GM12878 (cell line): ENCODE measurements around the gene MTHFS. TPM values are rescaled to one million over a fixed set of nuclear protein-coding genes. Genes with fewer than 3 reads are reported as not detected.

ENCODE experiments used
- ATAC-seq: fragments of 200-7000 bp; cut with Tn5 transposase; 3 replicates; pipeline ENCODE4 v1.9.1; 2020; ENCODE audit warnings: mild to moderate bottlenecking, moderate library complexity
- BruUV-seq: library from RNA; stranded (reverse); fragments of 400-500 nt; replicated peaks from 2 replicates; lab custom pipeline; 2021; lab: Mats Ljungman, UMichigan
- CTCF ChIA-PET: fragments of 300-600 bp; sonication (Branson Sonifier 250); formaldehyde crosslinking; extraction: SDS; loops from one replicate; lab custom pipeline; 2021; ENCODE audit warnings: inconsistent platforms; lab: Yijun Ruan, JAX
- POLR2A ChIA-PET: fragments of 350-600 bp; formaldehyde crosslinking; extraction: SDS; loops from one replicate; lab custom pipeline; 2021; ENCODE audit warnings: inconsistent platforms; lab: Charles Lee
- RAD21 ChIA-PET: fragments of 300-600 bp; sonication (Branson Sonifier 250); formaldehyde crosslinking; loops from one replicate; lab custom pipeline; 2023; ENCODE audit warnings: antibody characterized with exemption; ENCODE audit not compliant: unreplicated experiment; lab: Charles Lee
- SMC1A ChIA-PET: fragments of 300-600 bp; sonication (Branson Sonifier 250); formaldehyde crosslinking; loops from one replicate; lab custom pipeline; 2023; ENCODE audit not compliant: unreplicated experiment, uncharacterized antibody; lab: Charles Lee
- DNase-seq: peaks from one replicate; pipeline ENCODE4 v3.0.0-alpha.2; 2011; ENCODE audit warnings: low read depth, low spot score
- FAIRE-seq: peaks from 3 replicates; lab custom pipeline; 2011; peaks lifted over from hg19 to GRCh38; lab: Jason Lieb, UNC
- H2AFZ ChIP-seq: 2 replicates; pipeline ENCODE4 v1.6.0; 2011; ENCODE audit warnings: low read depth, low read length, control low read depth; ENCODE audit not compliant: control insufficient read depth
- H3K27ac ChIP-seq: 2 replicates; pipeline ENCODE4 v1.5.1; 2011; ENCODE audit warnings: control low read depth; ENCODE audit not compliant: control insufficient read depth, insufficient read depth
- H3K27me3 ChIP-seq, 2 experiments: replicated peaks in 1 of 2; 2 replicates each; pipeline versions ENCODE4 v1.6.0 to v1.6.1; 2011; ENCODE audit warnings: low read length in 1 of 2; ENCODE audit not compliant: control insufficient read depth in 2 of 2, insufficient read depth in 2 of 2
- H3K36me3 ChIP-seq, 2 experiments: 2 replicates each; pipeline ENCODE4 v1.5.1; 2011; ENCODE audit warnings: low read length in 1 of 2; ENCODE audit not compliant: control insufficient read depth in 2 of 2, insufficient read depth in 2 of 2
- H3K4me1 ChIP-seq: 2 replicates; pipeline ENCODE4 v1.6.1; 2011; ENCODE audit warnings: mild to moderate bottlenecking, low read length, moderate library complexity, mixed read lengths; ENCODE audit not compliant: control insufficient read depth, insufficient read depth
- H3K4me2 ChIP-seq: 2 replicates; pipeline ENCODE4 v1.6.0; 2011; ENCODE audit warnings: control low read depth; ENCODE audit not compliant: control insufficient read depth, insufficient read depth
- H3K4me3 ChIP-seq: fragments of 200-600 bp; sonication (generic); 2 replicates; pipeline ENCODE4 v1.5.1; 2016
- H3K79me2 ChIP-seq: 2 replicates; pipeline ENCODE4 v1.6.0; 2011; ENCODE audit warnings: low read length; ENCODE audit not compliant: control insufficient read depth, insufficient read depth
- H3K9ac ChIP-seq: 2 replicates; pipeline ENCODE4 v1.8.0; 2011; ENCODE audit warnings: low read length, control low read depth, mixed read lengths; ENCODE audit not compliant: control insufficient read depth, insufficient read depth
- H3K9me3 ChIP-seq: replicated peaks from 3 replicates; pipeline ENCODE4 v1.5.1; 2011; ENCODE audit warnings: mild to moderate bottlenecking, low read length; ENCODE audit not compliant: control insufficient read depth, insufficient read depth
- H4K20me1 ChIP-seq: 2 replicates; pipeline ENCODE4 v1.6.0; 2011; ENCODE audit not compliant: control insufficient read depth, insufficient read depth
- BACH1 ChIP-seq: fragments of 450-650 bp; IDR thresholded peaks from 2 replicates; pipeline ENCODE4 v1.6.1; 2017; ENCODE audit warnings: mild to moderate bottlenecking, borderline replicate concordance
- CREM ChIP-seq: IDR thresholded peaks from 2 replicates; pipeline ENCODE4 v1.6.1; 2014; ENCODE audit warnings: antibody characterized with exemption, low read depth
- CTCF ChIP-seq, 3 experiments: IDR thresholded peaks in 2 of 3; conservative IDR thresholded peaks in 1 of 3; 2 replicates each; pipeline ENCODE4 v1.5.1; 2011; ENCODE audit warnings: low read depth in 3 of 3, low read length in 3 of 3, mild to moderate bottlenecking in 3 of 3, control low read depth in 2 of 3, moderate library complexity in 2 of 3, inconsistent platforms in 1 of 3, mixed read lengths in 1 of 3; ENCODE audit not compliant: control insufficient read depth in 2 of 3, insufficient read depth in 1 of 3; ENCODE audit errors: extremely low read depth in 1 of 3
- DPF2 ChIP-seq: fragments of 450-650 bp; IDR thresholded peaks from 2 replicates; pipeline ENCODE4 v1.6.1; 2017; ENCODE audit warnings: mild to moderate bottlenecking
- MXI1 ChIP-seq: fragments of 150-350 bp; IDR thresholded peaks from 2 replicates; pipeline ENCODE4 v1.6.1; 2011; ENCODE audit warnings: low read depth, mild to moderate bottlenecking, inconsistent platforms, low read length, improper control_type of control experiment
- RAD21 ChIP-seq: IDR thresholded peaks from 2 replicates; pipeline ENCODE4 v1.6.1; 2011; ENCODE audit warnings: mild to moderate bottlenecking, low read depth, low read length, moderate library complexity; ENCODE audit not compliant: insufficient read depth
- RUNX3 ChIP-seq: IDR thresholded peaks from 2 replicates; pipeline ENCODE4 v1.6.1; 2012; ENCODE audit warnings: low read length, inconsistent platforms
- SIN3A ChIP-seq: IDR thresholded peaks from 2 replicates; pipeline ENCODE4 v1.6.1; 2012; ENCODE audit warnings: low read depth, low read length, improper control_type of control experiment
- SMC3 ChIP-seq: IDR thresholded peaks from 2 replicates; pipeline ENCODE4 v1.6.1; 2011; ENCODE audit warnings: low read length, improper control_type of control experiment, borderline replicate concordance
- YY1 ChIP-seq: IDR thresholded peaks from 2 replicates; pipeline ENCODE4 v1.6.1; 2011; ENCODE audit warnings: low read depth, mild to moderate bottlenecking, low read length
- WGBS: methylation state at CpG from one replicate; pipeline ENCODE4 v1.1.6; 2016; ENCODE audit warnings: low lambda C conversion rate; ENCODE audit not compliant: insufficient replicate concordance, insufficient coverage; ENCODE audit errors: missing lambda C conversion rate; 5-methylcytosine and 5-hydroxymethylcytosine counted together
- in situ Hi-C: fragments of 300-500 bp; cut with MboI; formaldehyde crosslinking; loops from 9 replicates; pipeline ENCODE4 v1.14.3; 2018; ENCODE audit warnings: mixed read lengths
- intact Hi-C: fragments of 100-400 bp; cut with micrococcal nuclease; formaldehyde crosslinking; loops from one replicate; pipeline ENCODE4 v1.14.2; 2022; ENCODE audit not compliant: unreplicated experiment
- polyA plus RNA-seq, 11 experiments: library from polyadenylated mRNA; depleted of rRNA in 4 of 11; unstranded in 6 of 11; stranded (reverse) in 5 of 11; fragments of >200 nt; fragmentation: Nextera tagmentation in 4 of 11; fragmentation: Illumina TruSeq in 1 of 11; extraction: Ambion mirVana in 4 of 11; extraction: Trizol in 1 of 11; gene quantifications; 1 replicate in 1 of 11; 2 replicates in 10 of 11; pipeline versions ENCODE4 v1.2.1 to v1.2.3, GENCODE V29; 2011 to 2016; ENCODE audit warnings: inconsistent platforms in 2 of 11, missing spikeins in 2 of 11, low read depth in 1 of 11
- total RNA-seq, 4 experiments: library from RNA; depleted of rRNA in 3 of 4; stranded (reverse); fragments of >200 nt in 3 of 4; fragmentation: Illumina TruSeq in 1 of 4; extraction: Trizol in 1 of 4; gene quantifications; 2 replicates each; pipeline versions ENCODE4 v1.2.1 to v1.2.3, GENCODE V29; 2013 to 2021
- TF ChIP-seq, protein P1 (sequence below): IDR thresholded peaks from 2 replicates; pipeline ENCODE4 v1.6.1; 2012; ENCODE audit warnings: low read depth, low read length, improper control_type of control experiment

Gene MTHFS
- total and polyA plus RNA-seq, 10 of the 15 experiments (the other 5 are each of a cell fraction or from before 2014, with no cell fraction given) = 14.0 to 81.9 (median 31.8) TPM

- ATAC-seq (peak; percentile 99), DNase-seq (peak; percentile 52), FAIRE-seq (peak; percentile 86)
- CTCF ChIA-PET = interaction anchor here (0.7 to 8.3 kb wide), 68 partner anchors 10 to 542 kb away, joined by 3 to 110 read pairs (median 4); partner anchors contain the start of gene TMED3
- intact Hi-C loops = loop anchor here (1.0 to 10.0 kb wide), 5 partner anchors 85 to 509 kb away; no protein-coding TSS in a partner anchor
- peaks cover 3 to 4% of the 10 kb centered on the region in 2 experiments; a peak in 3 of 4 replicates for H3K36me3 ChIP-seq
- no peaks in the 10 kb centered on the region for H4K20me1 ChIP-seq
- POLR2A ChIA-PET = interaction anchor here (0.6 to 1.3 kb wide), 8 partner anchors 31 to 384 kb away, joined by 3 to 5 read pairs (median 3); partner anchors contain the start of gene BCL2A1
- H3K27me3 ChIP-seq = no peaks in the 10 kb centered on the region
- H3K4me2 ChIP-seq = no peak overlapping the region
- H3K27ac ChIP-seq = no peak overlapping the region
- 38% methylated on average over 8 of the region's 8 CpGs for WGBS
- TF ChIP-seq SMC3 (peak; percentile 88), CREM (0 out of 2 replicates have a peak, but pooled peaks have one; percentile 24), DPF2 (no peak), RUNX3 (0 out of 2 replicates have a peak, but pooled peaks have one; percentile 12), RAD21 (peak; percentile 84), CTCF (IDR thresholded peaks at IDR 0.05 in 2 of 3, conservative IDR thresholded peaks at IDR 0.05 in 1 of 3; ENCODE audit: control insufficient read depth in 2 of 3, extremely low read depth in 1 of 3, insufficient read depth in 1 of 3, low read depth in 3 of 3, low read length in 3 of 3) (peak; percentile 94 to 98 (median 97); a peak in 5 of 6 replicates), YY1 (peak; percentile 57; the same call in 1 of the 2 replicates), BACH1 (no peak), MXI1 (peak; percentile 24; the same call in 1 of the 2 replicates), SIN3A (no peak)
- TF ChIP-seq, protein P1, sequence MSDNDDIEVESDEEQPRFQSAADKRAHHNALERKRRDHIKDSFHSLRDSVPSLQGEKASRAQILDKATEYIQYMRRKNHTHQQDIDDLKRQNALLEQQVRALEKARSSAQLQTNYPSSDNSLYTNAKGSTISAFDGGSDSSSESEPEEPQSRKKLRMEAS = peak; percentile 60; the same call in 1 of the 2 replicates
- no peak overlapping the region for H3K9ac ChIP-seq
- H2AFZ ChIP-seq = peak overlapping the region; percentile 21; the same call in 1 of the 2 replicates
- SMC1A ChIA-PET = interaction anchor here (0.6 to 8.2 kb wide), 40 partner anchors 8 to 526 kb away, joined by 3 to 71 read pairs (median 4); no protein-coding TSS in a partner anchor
- BruUV-seq = no TSS peak
- H3K4me3 ChIP-seq = no peak overlapping the region
- RAD21 ChIA-PET = interaction anchor here (0.7 to 4.0 kb wide), 21 partner anchors 9 to 514 kb away, joined by 3 to 29 read pairs (median 4); no protein-coding TSS in a partner anchor
- H3K79me2 ChIP-seq = no peaks in the 10 kb centered on the region
- no peaks in the 10 kb centered on the region for H3K9me3 ChIP-seq
- in situ Hi-C loops = no loop called here
- no peaks in the 10 kb centered on the region for H3K4me1 ChIP-seq
These were observed 43.1 kb downstream of the MTHFS start for GRCh38 chr15:79853492-79854328.
